NK-92 (cell line): ENCODE data around the gene MTFP1.
"Not testable (repeated sequence)": the region's sequence is repeated elsewhere in the genome, so short reads cannot be mapped to it uniquely, and the experiment has no call there.

Experiments
- DNase-seq: peaks from one replicate; lab custom pipeline; 2025; ENCODE audit not compliant: unreplicated experiment; lab: John Stamatoyannopoulos, UW

Gene MTFP1

DNA sequence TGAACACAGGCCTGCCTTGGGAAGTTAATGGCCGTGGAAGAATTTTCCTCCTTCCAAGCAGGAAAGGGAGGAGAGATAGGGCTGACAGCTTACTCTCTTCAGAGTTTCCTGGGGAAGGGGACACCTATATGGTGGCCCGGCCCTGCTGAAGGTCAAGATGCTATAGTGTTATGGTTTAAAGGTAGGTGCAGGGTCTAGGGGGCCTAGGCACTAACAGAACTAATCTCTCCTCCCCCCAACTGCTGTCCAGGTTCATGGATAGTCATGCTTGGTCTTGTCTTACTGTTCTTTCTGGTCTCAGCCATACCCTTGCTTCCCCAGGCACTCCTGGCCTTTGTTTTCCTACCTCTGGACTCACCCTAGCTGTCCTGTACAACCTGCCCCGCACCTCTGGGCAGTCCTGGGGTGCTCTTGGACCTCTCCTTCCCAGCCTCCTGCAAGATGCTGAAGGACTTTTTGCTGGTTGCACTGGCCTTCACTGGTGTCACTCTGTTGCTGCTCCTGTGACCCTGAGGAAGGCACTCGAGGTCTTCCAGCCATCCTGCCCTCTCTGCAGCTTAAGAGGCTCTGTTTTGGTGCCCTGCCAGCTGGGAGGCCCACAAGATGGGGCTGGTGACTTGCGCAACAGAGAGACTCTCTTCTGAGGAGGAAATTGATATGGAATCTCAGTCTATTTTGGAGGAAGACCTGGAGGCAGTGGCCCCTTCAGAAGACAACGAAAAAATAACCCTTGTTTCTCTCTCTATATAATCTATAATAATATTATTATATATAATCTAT, 28.4 kb downstream of the MTFP1 start:
- DNase-seq, result no peak

DNA sequence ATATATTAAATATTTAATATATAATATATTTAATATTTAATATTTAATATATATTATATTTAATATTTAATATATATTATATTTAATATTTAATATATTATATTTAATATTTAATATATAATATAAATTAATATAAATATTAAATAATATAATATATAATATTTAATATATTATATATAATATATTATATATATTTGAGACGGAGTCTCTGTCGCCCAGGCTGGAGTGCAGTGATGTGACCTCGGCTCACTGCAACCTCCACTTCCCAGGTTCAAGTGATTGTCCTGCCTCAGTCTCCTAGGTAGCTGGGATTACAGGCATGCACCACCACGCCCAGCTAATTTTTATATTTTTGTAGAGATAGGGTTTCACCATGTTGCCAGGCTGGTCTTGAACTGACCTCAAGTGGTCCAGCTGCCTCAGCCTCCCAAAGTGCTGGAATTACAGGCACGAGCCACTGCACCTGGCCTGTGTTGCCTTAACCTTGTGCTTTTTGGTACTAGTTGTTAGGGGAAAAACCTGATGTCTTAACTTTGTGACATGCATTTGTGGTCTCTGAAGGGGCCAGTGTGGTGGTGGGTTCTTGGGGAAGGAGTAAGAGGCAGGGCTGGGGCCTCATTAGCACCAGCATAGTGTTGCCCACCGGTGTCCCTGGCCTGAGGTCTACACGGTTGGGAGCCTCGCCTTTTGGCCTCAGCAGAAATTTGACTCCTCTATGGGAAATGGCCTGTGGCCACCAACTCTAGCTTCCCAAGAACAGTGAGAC, 29.7 kb downstream of the MTFP1 start:
- no peak for DNase-seq

DNA sequence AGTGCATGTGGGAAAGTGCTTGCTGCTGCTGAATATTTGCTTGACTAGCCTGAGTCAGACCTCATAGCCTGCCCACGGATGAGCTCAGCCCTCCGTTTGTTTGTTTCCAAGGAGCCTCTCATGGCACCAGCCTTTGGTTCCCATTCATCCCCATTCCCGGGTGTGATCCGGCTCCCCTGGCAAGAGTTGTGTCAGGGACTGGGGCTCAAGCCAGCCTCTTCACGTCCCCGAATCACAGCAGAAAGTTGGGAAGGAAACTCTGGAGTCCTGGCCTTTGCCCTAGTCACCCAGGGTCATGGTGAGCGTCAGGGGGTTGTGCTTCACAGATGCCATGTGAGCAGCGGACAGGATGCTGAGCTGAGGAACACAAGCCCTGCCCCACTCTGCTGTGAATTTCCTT, 32.4 kb downstream of the MTFP1 start:
- no peak for DNase-seq

DNA sequence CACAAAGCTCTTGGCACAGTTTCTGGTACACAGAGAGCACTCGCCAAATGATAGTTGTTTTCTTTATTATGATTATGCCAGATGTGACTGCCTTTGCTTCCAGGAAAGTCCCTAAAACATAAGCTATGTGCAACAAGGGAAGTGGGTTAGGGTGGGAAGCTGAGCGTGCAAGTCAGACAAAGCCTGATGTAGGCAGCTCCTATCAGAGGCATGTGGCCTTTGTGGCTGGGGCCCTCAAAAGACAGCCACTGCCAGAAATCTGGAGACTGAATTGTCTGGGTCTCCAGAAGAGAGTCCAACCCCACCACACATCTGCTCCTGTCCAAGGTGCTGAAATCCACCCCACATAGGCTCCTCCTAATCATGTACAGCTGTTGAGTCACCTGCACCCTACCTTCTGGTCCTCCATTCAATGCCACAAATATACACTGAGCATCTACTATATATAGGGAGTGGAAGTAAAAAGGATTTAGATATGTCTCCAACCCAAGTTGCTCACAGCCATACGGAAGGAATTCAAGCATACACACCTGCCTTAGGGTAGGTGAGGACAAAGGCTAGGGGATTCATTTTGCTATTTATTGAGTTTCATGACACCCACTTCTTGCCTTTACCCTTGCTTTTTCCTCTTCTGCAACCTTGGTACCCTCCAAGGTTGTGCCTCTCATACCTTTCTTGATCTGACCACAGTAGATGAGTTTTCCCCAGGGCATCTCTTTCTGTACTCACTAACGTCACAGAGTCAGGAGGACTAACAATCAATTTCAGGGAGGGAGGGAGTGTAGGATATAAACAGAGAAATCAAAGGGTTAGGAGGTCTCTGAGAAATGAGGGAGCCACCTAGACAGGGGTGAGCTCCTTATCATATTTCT, 33.8 kb downstream of the MTFP1 start:
- DNase-seq, result no peak

DNA sequence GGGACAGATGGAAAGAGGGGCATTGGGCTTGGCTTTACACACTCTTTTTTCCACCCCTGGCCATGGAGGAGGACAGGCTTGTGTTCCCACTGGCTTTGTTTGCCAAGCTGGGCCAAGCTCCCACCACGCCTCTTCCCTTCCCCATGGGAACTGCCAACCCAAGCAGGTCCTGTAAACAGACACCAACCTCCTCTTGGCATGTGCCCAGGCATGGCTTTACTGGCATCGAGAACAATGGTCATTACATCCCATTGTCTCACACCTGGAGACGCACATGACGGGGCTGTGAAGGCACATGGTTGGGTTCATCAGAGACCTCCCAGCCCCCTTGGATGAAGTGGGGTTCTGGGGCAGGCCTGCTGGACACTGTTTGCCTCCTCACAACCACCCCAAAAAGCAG, 34.6 kb downstream of the MTFP1 start:
- no peak for DNase-seq

DNA sequence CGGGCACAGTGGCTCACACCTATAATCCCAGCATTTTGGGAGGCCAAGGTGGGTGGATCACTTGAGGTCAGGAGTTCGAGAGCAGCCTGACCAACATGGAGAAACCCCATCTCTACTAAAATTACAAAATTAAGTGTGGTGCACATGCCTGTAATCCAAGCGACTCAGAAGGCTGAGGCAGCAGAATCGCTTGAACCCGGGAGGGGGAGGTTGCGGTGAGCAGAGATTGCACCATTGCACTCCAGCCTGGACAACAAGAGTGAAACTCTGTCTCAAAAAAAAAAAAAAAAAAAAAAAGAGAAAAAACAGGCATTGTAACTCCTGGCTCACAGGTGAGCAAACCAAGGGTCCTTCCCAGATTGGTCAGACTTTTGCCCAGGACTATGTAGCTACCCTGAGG, 35.0 kb downstream of the MTFP1 start:
- not testable (repeated sequence) for DNase-seq

DNA sequence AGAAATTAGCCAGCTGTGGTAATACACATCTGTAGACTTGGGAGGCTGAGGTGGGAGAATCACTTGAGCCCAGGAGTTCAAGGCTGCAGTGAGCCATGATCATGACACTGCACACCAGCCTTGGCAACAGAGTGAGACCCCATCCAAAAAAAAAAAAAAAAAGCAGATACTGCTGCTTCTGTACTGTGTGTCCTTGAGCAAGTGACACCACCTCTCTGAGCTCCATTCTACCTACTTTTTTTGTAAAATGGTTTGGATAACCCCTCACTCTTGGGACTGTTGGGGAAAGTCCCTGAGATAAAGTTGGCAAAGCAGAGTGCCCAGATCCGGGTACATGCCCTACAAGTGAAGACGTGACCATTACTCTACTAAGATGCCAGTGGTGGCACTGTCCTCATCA, 43.6 kb downstream of the MTFP1 start:
- no peak for DNase-seq

DNA sequence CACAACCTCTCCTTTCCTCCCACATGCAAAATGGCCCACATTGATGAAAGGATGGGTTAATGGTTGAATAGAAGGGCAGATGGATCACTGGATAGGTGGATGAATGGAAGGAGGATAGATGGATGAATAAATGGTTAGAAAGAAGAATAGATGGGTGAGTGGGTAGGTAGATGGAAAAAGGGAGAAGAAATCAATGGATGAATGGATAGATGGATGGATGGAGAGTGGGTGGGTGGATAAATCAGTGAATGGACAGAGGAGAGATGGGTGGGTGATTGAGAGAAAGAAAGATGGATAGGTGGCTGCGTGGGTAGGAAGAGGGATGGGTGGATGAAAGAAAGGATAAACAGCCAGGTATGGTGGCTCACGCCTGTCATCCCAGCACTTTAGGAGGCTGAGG, 45.1 kb downstream of the MTFP1 start:
- no peak for DNase-seq

DNA sequence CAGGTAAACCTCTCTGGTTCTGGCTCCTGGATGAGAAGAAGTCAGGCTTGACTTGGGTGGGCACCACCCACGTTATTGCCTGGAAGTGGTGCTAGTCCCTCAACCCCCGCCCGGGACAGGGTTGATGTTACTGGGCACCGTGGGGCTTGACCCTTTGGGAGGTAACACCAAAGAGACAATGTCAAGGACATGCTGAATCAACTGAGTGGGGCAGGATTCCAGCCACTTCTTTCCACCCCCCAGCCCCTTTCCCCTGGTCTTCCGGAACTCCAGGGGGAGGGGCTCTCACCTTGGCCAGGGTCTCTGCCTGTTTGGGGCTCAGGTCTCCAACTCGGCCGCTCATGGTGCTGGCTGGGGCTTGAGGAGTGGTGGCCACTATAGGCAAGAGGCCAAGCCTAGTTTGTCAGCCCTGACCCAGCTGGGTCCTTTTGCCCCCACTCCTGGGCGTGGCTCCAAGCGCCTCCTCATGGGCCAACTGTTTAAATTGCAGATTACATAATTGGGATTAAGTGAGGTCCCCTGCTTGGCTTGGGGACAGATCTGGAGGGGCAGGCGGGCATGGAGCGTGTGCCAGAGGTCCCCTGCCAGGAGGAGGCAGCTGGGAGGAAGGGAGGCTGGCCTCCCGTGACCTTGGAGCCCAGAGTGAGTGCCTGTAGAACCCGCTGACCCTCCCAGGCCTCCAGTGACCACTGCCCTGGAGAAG, 46.2 kb downstream of the MTFP1 start, which contains the start of gene SEC14L3:
Gene SEC14L3 (minus strand): TSS at position 402 of the 703 bp plus-strand sequence. CDS start 59 bp downstream, at position 343.
- no peak for DNase-seq

DNA sequence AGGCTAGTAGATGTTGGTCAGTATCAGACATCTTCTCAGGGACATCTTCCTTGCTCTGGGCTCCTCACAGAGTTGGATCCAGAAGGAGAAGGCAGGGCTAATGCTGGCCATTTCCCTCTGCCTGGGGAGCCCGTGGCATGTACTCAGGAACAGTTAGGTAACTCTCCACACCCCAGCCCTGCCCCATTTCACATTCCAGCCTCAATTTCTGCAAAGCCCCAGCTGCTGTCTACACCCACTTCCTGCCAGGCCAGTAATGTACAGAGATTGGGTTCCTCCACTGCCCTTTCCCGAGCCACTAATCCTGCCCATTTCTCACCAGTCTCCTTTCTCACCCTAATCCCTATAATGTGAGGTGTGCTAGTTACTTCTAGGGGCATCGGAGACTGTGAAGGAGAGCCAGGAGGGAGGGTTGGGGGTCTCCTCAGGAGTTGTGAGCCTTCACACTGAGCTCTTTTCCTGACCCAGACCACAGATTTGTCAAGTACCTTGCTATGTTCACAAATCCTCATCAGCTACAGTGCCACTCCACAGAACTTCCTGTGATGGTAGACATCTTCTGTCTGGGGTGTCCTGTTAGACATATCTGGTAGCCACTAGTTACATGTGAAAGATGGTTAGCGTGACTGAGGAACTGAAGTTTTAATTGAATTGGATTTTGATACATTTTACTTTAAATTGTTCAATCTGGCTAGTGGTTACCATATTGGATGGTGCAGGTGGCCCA, 47.6 kb downstream of the MTFP1 start:
- DNase-seq, result no peak

DNA sequence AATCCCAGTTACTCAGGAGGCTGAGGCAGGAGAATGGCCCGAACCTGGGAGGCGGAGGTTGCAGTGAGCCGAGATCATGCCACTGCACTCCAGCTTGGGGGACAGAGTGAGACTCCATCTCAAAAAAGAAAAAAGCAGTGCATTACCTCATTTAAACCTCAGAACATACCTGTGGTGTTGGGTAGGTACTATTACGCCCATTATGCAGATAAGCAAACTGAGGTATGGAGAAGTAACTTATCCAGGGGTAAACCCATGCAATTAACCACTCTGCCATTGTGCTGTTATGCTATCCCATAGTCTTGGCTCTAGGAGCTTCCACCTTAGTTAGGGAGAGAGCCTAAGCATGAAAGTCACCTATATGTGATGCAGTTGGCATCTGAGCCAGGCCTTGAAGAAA, 48.6 kb downstream of the MTFP1 start:
- no peak for DNase-seq

DNA sequence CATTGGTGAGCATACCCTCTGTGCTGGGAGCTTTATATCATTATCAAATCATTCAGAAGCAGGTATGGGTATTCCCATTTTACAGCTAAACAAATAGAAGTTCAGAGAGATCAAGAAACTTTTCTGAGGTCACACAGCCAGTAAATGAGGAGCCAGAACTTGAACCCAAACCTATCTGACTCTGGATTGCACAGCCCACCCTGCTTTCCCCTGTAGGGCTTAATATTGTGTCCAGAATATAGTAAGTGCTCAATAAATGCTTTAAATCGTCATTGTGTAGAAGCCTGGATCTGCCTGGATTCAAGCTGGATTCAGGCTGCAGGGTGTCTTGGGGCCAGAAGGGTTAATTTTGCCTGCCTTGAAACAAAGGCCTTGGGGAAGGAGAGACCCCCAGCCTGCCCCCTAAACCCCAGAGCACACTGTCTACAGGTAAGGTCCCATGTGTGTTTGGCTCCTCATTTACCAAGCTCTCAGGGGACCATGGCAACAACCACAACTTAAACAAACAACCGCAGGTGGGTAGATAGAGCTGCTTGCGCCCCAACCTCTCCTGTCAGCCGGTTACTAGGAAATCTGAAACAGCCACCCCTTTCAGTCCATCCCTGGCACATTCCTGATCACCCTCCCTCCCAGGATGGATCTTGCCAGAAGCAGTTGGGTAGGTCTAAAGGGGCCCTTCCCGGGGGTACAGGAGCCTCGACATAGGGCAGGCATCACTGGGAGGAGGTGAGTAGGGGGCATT, 49.3 kb downstream of the MTFP1 start:
- no peak for DNase-seq
